ENCODE results near the gene NKD1. TPM values are rescaled to one million over a fixed set of nuclear protein-coding genes. Genes with fewer than 3 reads are reported as not detected.

NKD1 gene
- total and polyA plus RNA-seq, 2 donors (not counting 1 experiment from before 2014, with no cell fraction given), result 0.16 to 1.9 TPM

GRCh38 chr16:50500171-50500874 lies 47.9 kb upstream of the NKD1 start:
- no peaks in the 10 kb centered on the region for H3K27me3 ChIP-seq (replicated peaks in 1 of 4; ENCODE audit: control extremely low read depth in 1 of 4, control insufficient read depth in 3 of 4, insufficient read depth in 4 of 4, low read length in 3 of 4)
- DNase-seq (no peak), ATAC-seq (ENCODE audit: low read depth) (no peak)
- Mint-ChIP-seq H3K4me3 (no peak overlapping the region), H3K9me3 (ENCODE audit: insufficient read depth) (no peaks in the 10 kb centered on the region), H3K27ac (no peak overlapping the region), H3K27me3 (peaks cover 16% of the 10 kb centered on the region), H3K4me1 (no peaks in the 10 kb centered on the region)
- no peaks in the 10 kb centered on the region for H4K20me1 ChIP-seq (ENCODE audit: control insufficient read depth, insufficient read depth, low read length, poor library complexity, severe bottlenecking)
- H3K9me3 ChIP-seq (ENCODE audit: control extremely low read depth in 1 of 3, control insufficient read depth in 2 of 3, insufficient read depth in 1 of 3, low read length in 2 of 3), result peaks cover 0 to 18% (median 0%) of the 10 kb centered on the region in 3 donors
- no peaks in the 10 kb centered on the region for H3K79me2 ChIP-seq (ENCODE audit: control insufficient read depth, insufficient read depth, low read length)
- no peak overlapping the region for H3K4me3 ChIP-seq (ENCODE audit: control extremely low read depth in 1 of 5, extremely low read depth in 1 of 5, insufficient read depth in 1 of 5, low read depth in 2 of 5, low read length in 4 of 5)
- no peak overlapping the region for H3K27ac ChIP-seq (ENCODE audit: low read length in 2 of 2)
- no peaks in the 10 kb centered on the region for H3K4me1 ChIP-seq (ENCODE audit: control insufficient read depth in 2 of 2, insufficient read depth in 2 of 2, low read length in 2 of 2)
- H3K9ac ChIP-seq (ENCODE audit: low read length), result no peak overlapping the region
- no peak overlapping the region for H3K4me2 ChIP-seq (replicated peaks; ENCODE audit: low read depth, low read length, poor library complexity, severe bottlenecking)
- WGBS (ENCODE audit: insufficient coverage), result 75% methylated on average over 7 of the region's 7 CpGs
- CTCF ChIA-PET, result no interaction called here
- POLR2A ChIA-PET, result no interaction called here
- TF ChIP-seq EZH2 (IDR thresholded peaks at IDR 0.05; ENCODE audit: borderline replicate concordance, insufficient read depth, low read depth, low read length, poor library complexity, severe bottlenecking), result no peak
- no peak for TF ChIP-seq CTCF (IDR thresholded peaks at IDR 0.05)
- H3K36me3 ChIP-seq (replicated peaks in 1 of 2; ENCODE audit: control extremely low read depth in 1 of 2, control insufficient read depth in 1 of 2, extremely low read depth in 1 of 2, insufficient read depth in 2 of 2, low read length in 1 of 2), result no peaks in the 10 kb centered on the region
- H2AFZ ChIP-seq (ENCODE audit: insufficient read depth, low read depth, low read length, poor library complexity, severe bottlenecking), result no peak overlapping the region
- intact Hi-C loops (cut with micrococcal nuclease), result no loop called here

DNA sequence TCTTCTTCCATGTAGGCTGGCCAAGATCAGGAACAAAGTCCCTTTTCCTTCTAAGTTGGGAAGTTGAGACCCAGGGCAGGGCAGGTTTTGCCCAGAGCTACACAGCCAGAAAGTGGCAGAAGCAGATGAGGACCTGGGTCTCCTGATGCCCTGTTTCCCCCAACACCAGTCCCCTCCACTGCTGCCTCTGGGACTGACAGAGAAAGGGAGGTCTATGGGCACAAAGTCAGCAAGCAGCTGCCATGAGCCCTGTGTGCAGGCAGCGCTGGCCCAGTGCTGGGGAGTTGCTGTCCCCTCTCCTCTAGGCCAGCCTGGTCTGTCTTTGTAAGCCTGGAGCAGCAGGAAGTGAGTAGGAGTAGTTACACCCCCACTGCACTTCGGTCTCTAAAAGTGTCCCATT lies 46.9 kb upstream of the NKD1 start:
- no peak for DNase-seq

More for the DNA sequence above, 46.9 kb upstream of the NKD1 start:
- ChIA-PET POLR2A (no interaction called here), CTCF (no interaction called here)
- Histone ChIP-seq H2AFZ (ENCODE audit: insufficient read depth, low read depth, low read length, poor library complexity, severe bottlenecking) (no peak overlapping the region), H3K27me3 (replicated peaks in 1 of 4; ENCODE audit: control extremely low read depth in 1 of 4, control insufficient read depth in 3 of 4, insufficient read depth in 4 of 4, low read length in 3 of 4) (no peaks in the 10 kb centered on the region), H3K36me3 (replicated peaks in 1 of 2; ENCODE audit: control extremely low read depth in 1 of 2, control insufficient read depth in 1 of 2, extremely low read depth in 1 of 2, insufficient read depth in 2 of 2, low read length in 1 of 2) (no peaks in the 10 kb centered on the region), H3K79me2 (ENCODE audit: control insufficient read depth, insufficient read depth, low read length) (no peaks in the 10 kb centered on the region), H3K4me2 (replicated peaks; ENCODE audit: low read depth, low read length, poor library complexity, severe bottlenecking) (no peak overlapping the region), H3K9me3 (ENCODE audit: control extremely low read depth in 1 of 3, control insufficient read depth in 2 of 3, insufficient read depth in 1 of 3, low read length in 2 of 3) (peaks cover 0 to 15% (median 0%) of the 10 kb centered on the region in 3 donors), H3K4me3 (ENCODE audit: control extremely low read depth in 1 of 5, extremely low read depth in 1 of 5, insufficient read depth in 1 of 5, low read depth in 2 of 5, low read length in 4 of 5) (no peak overlapping the region), H3K4me1 (ENCODE audit: control insufficient read depth in 2 of 2, insufficient read depth in 2 of 2, low read length in 2 of 2) (no peaks in the 10 kb centered on the region), H4K20me1 (ENCODE audit: control insufficient read depth, insufficient read depth, low read length, poor library complexity, severe bottlenecking) (no peaks in the 10 kb centered on the region), H3K27ac (ENCODE audit: low read length in 2 of 2) (no peak overlapping the region), H3K9ac (ENCODE audit: low read length) (no peak overlapping the region)
- peaks cover 25% of the 10 kb centered on the region for H3K27me3 Mint-ChIP-seq
- H3K4me3 Mint-ChIP-seq, result no peak overlapping the region
- no peak for ATAC-seq (ENCODE audit: low read depth)
- 100% methylated on average over 1 of the region's 2 CpGs for WGBS (ENCODE audit: insufficient coverage)
- no peaks in the 10 kb centered on the region for H3K9me3 Mint-ChIP-seq (ENCODE audit: insufficient read depth)
- H3K27ac Mint-ChIP-seq, result no peak overlapping the region
- intact Hi-C loops (cut with micrococcal nuclease), result no loop called here
- H3K4me1 Mint-ChIP-seq, result no peaks in the 10 kb centered on the region
- TF ChIP-seq EZH2 (IDR thresholded peaks at IDR 0.05; ENCODE audit: borderline replicate concordance, insufficient read depth, low read depth, low read length, poor library complexity, severe bottlenecking) (no peak), CTCF (IDR thresholded peaks at IDR 0.05) (no peak)
